ENCODE results near the gene GRIK2.

Gene GRIK2

DNA sequence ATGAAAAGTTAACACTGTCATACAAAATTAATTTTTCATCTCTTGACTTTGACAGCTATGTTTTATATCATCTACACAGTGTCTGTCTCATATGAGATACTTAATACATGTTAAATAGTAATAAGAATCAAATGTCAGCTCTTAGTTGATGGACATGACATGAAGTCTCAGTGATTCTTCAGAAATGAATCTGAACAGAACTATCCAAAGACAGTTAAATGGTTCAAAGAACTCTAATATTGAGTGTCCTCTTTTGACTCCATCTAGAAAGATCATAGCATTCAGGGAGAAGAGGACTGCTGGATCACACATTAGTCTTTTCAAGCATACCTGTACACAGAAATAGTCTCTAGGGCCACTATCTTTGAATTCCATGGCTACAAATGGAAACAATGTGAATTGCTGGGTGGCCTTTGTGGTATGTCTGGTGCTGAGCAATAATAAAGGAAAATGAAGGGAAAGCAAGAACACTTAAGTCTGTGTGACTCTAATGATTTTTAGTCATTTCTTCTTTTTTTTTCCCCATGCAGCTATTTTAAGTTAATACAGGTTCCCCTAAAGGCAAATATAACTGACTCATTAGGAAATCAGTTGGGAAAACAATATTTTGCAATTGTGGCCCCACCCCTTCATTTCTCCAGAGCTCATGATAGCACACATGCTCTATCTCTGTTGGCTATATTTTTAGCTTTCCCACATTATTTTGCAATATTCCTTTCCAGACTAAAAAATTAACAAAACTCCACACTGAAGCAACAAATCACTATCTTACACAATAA lies 367.5 kb downstream of the GRIK2 start:
- DNase-seq (ENCODE audit: insufficient read length, low spot score) = no peak

DNA sequence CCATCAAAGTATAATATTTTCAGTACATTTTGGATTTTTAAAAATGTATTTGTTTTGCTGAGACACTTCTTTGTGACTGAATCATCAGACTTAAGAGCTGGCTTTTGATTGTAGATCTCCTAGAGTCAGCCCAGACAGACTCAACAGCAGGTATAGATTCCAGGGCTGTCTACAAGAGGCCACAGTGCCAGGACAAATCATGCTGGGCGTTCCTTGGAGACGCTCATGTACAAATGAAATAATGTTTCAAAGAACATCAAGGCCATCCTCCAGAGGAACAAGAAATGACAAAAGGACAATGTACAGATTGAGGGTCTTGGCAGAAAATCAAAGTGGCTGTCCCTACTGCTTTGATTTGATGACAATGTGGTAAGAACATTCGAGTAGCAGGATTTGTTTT lies 369.3 kb downstream of the GRIK2 start:
- DNase-seq (ENCODE audit: insufficient read length, low spot score) (no peak), FAIRE-seq (no peak)

More for the DNA sequence above, 367.5 kb downstream of the GRIK2 start:
- no peak for FAIRE-seq

DNA sequence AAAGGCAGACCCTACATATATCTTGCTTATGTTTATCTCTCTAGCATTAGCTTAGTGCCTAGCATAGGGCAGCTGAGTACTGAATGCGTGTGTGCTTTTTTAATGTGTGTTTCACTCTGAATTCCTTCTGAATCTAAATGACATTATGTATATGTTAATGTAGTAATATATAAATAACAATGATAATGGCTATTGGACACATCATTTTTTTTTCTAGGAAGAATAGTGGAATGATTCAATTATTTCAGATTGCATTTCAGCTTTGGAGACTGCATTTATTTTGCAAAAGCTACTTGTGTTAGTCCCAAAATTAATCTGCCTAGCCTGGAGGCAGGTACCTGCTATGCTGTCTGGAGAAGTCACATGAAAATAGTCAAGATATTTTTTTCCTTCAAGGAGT lies 371.8 kb downstream of the GRIK2 start:
- no peak for DNase-seq (ENCODE audit: insufficient read length, low spot score)
- no peak for FAIRE-seq

DNA sequence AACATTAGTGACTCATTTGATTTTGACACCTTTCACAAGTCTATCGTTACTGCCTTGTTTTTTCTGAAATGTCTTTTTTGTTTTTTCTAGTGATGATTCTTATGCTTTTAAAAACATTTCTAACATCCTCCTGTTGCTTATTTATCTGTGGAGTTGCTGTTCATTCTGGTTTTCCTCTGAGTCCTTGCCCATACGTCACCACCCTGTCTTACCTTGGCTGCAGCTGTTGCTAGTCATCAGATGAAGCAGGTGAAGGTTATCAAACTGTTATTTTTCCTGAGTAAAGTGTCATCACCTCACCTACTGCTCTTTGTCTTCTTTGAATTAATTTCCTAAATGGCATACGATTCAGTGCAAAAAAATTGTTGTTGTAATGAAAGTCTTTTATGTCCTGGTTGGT lies 376.6 kb downstream of the GRIK2 start:
- FAIRE-seq (no peak), DNase-seq (ENCODE audit: insufficient read length, low spot score) (no peak)

DNA sequence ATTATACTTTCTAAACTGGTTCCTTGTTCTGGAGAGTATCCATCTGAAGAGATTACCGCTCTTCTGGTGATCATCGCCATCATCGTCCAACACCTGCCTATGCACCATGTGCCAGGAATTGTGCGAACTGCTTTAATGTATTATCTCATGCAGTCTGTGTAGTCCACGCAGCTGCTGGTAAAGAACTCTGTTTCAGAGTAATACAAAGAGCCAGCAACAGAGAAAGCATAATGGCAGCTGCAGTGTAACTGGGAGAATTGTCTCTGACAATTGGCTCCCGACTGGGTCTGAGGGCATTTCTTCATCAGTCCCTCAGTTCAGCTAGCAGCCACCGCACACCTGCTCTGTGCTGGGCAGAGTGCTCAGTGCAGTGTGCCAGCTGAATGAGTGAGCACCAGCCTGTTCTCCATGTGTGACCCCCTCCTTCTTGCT lies 383.4 kb downstream of the GRIK2 start:
- peak; percentile 13 for FAIRE-seq
- no peak for DNase-seq (ENCODE audit: insufficient read length, low spot score)

DNA sequence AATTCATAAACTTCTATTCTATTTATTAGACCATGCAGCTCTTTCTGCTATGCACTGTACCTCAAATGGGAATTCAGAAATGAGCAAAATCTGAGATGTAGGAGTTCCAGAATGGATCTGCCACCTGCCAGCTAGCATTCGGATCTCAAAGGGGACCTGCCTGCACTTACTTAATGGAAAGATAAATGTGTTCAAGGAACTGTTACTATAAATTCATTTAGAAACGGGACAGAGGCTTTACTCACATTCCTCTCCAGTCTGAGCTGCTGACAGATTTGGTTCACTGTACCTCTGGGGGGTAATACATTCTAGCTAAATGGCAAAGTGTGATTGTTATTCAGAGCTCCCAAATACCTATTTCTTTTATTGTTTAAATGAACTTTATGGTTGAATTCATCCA lies 384.1 kb downstream of the GRIK2 start:
- FAIRE-seq (no peak), DNase-seq (ENCODE audit: insufficient read length, low spot score) (no peak)

DNA sequence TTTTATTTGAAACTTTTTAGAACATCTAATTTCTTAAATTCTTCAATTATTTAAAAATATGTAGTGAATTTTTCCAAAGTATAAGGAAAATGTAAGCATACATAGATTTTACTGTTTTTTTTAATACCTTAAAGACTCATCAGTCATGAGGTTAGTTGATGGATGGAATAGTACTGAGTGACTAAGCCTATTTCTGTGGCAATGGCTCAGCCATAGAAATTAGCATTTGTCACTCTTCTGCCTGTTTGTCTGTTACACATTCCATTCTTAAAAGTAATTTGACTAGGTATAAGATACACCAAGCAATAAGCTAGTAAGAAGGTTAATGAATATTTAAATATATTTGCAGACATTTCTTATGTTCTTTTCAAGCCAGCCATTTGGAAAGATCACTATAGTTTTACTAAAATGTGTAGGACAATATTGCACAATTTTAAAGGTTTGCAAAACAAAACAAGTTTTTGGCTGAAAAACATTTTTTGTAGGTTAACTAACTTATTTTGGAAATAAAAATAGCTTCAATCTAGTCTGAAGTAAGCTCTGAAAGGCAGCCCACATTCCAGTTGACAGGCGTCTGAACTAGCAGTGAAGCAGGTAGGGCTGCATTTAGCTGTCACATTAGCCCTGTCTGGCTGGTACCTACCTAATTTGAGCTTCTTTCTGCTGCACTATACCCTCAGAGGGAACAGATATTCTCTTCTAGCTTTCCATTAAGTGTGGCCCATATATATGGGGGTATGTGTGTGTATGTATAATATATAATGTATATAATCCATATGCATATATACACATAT lies 385.7 kb downstream of the GRIK2 start:
- DNase-seq (ENCODE audit: insufficient read length, low spot score) (no peak), FAIRE-seq (no peak)

DNA sequence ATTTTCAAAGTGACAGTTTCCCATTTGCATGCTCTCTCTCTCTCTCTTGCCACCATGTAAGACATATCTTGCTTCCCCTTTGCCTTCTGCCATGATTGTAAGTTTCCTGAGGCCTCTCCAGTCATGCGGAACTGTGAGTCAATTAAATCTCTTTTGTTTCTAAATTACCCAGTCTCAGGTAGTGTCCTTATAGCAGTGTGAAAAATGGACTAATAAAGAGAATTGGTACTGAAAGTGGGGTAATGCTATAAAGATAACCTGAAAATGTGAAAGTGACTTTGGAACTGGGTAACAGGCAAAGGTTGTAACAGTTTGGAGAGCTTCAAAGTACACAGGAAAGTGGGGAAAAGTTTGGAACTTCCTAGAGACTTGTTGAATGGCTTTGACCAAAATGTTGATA lies 389.8 kb downstream of the GRIK2 start:
- DNase-seq (ENCODE audit: insufficient read length, low spot score) (no peak), FAIRE-seq (no peak)

DNA sequence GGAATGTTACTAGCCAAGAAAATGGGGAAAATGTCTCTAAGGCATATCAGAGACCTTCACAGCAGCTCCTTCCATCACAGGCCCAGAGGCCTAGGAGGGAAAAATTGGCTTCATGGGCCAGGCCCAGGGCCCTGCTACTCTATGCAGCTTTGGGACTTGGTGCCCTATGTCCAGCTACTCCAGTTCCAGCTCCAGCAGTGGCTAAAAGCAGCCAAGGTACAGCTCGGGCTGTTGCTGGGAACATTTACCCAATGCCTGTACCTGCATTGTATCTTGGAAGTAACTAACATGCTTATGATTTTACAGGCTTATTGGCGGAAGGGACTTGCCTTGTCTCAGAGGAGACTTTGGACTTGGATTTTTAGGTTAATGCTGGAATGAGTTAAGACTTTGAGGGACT lies 390.6 kb downstream of the GRIK2 start:
- no peak for FAIRE-seq
- DNase-seq (ENCODE audit: insufficient read length, low spot score) = no peak

DNA sequence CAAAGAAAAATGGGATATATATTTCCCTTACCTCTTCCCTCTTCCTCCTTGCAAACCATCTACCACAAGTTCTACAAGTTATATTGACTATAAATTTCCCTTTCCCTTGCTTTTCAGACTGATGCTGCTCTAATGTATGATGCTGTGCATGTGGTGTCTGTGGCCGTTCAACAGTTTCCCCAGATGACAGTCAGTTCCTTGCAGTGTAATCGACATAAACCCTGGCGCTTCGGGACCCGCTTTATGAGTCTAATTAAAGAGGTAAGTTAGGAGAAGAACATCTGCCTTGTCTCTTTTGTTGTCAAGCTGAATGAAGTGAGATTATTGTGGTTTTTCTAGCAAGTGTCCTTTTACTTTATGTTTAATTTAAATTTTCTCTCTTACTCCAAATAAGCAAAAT lies 406.0 kb downstream of the GRIK2 start:
- FAIRE-seq (no peak), DNase-seq (ENCODE audit: insufficient read length, low spot score) (no peak)

DNA sequence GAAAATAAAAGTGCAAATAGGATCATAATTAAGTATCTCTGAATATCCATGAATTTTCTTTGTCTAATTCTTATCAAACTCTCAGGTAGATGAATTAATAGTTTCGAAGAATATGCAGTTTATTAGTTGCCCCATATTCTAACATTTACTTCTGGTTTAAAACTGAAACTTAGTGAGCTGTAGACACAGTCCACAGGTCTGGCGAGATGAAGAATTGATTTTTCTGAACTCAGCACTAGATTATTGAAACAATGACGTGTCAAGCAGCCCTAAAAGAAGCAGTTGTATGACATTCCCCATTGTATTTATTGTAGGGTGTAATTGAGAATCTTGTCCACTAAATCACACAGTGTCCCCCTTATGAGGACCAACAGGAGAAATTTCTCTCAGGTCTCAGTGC lies 407.1 kb downstream of the GRIK2 start:
- FAIRE-seq (no peak), DNase-seq (ENCODE audit: insufficient read length, low spot score) (no peak)

DNA sequence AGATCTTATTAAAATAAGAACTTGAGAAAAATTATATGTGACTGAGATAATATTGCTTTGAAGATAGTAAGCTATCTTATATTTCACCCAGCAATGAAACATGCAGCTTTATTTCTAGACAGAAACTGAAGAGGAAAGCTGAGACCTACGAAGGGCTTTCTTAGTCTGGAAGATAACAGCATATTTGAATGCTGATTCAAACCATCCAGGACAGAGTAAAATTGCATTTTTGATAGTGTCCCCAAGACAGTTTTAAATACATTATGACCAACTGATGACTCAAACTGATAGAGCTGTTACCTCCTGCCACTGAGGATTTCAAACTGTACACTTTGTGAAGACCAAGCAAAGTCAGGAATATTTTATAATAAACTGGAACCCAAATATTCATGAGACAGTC lies 409.6 kb downstream of the GRIK2 start:
- DNase-seq (ENCODE audit: insufficient read length, low spot score) (no peak), FAIRE-seq (no peak)

DNA sequence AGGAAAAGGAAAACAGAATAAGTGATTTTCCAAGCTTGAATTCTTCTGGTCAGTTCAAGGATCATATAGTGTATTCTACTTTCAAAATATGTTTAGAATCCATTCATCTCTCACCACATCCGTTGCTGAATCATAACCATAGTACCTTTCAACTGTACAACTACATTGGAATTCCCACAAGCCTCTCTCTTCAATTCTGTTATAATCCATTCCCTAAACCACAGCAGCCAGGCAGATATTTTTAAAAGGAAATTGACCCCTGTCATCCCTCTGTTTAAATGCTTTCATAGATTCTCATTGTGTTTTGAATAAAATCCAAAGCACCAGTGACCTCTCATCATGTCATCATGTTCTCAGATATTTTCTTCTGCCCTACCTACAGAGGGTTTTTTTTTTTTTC lies 412.7 kb downstream of the GRIK2 start:
- DNase-seq (ENCODE audit: insufficient read length, low spot score) = peak; percentile 18
- FAIRE-seq = no peak

DNA sequence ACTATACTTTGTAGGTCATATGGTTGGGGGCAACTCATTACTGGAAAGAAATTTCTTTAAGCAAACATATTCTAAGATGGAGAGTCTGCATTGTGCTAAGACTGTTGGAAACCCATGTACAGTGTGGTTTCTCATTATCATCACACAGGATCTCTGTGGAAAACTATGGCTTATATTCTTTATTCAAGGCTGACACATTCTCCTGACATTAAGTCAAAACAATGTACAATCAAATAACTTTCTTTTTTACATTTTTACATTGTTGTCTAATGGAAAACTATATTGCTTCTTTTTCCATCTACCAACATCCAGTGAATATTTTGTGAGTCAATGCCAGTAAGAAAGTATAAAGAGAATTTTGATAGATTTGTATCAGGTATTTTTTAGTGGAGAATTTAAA lies 417.6 kb downstream of the GRIK2 start:
- FAIRE-seq (no peak), DNase-seq (ENCODE audit: insufficient read length, low spot score) (no peak)

DNA sequence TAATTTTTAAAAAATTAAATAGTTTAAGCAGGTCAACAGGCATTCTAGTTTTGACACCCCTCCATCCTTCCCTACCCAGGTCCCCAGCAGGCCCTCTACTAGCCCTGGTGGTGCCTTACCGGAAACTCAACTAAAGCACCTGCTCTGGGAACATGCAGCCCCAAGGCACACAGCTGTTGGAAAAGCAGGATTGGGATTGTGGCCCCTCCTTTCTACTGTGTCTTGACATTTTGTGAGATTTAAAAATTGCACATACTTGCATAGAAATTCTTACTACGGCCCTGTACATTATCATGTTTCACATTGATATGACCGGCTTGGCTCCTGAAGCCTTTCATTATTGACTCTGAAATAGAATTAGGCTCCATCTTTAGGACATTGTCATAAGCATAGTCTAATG lies 423.2 kb downstream of the GRIK2 start:
- no peak for DNase-seq (ENCODE audit: insufficient read length, low spot score)

DNA sequence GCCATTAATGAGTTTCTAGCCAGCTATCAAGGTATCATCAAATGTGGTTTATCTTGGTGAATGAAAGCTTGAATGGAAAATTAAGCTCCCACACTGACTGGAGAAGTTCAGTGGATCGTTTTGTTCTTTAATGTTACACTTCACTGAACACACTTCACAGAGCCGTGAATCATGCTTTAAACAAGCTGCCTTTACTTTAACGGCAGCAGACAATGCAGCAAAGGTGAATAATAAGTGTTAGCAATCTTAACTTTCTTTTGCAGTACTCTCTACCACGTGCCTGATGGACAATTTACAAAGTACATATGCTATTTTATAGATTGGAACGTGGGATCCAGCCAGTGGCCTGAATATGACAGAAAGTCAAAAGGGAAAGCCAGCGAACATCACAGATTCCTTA lies 424.5 kb downstream of the GRIK2 start:
- DNase-seq (ENCODE audit: insufficient read length, low spot score) = no peak

More for the DNA sequence above, 423.2 kb downstream of the GRIK2 start:
- no peak for FAIRE-seq

DNA sequence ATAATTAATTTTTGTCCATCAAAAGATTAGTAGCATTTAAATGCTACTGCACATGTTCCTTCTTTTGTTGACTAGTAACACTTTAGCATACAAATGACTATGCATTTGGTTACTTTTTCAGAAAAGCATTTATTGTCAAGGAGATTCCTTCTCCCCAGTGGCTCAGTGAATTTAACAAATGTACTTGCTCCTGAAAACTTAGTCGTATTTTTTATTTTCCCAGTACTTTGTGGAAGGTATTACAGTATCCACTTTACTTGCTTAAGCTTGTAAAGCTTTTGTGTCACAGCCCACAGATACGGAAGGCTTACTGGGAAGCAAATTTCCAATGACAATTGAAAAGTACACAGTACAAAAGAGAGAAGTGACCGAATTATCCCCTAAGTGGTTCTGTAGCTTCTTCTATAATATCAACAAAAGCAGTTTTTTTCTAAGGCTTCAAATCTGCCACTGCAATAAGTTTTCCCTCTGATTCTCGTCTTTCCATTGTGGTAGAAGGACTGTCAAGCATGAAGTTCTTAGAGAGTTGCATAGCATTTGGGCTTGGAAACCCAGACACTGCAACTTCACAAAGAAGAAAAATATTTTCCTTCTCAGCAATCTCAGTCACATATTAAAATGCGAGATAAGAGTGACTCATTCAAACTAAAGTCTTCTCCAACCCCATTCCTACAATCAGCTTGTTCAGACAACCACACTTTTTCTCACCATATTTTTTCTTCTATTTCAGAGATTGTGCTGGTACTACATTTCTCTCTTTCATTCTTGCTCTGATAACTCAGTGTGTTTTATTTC lies 431.2 kb downstream of the GRIK2 start:
- DNase-seq (ENCODE audit: insufficient read length, low spot score) (no peak), FAIRE-seq (no peak)

More for the DNA sequence above, 424.5 kb downstream of the GRIK2 start:
- no peak for FAIRE-seq

DNA sequence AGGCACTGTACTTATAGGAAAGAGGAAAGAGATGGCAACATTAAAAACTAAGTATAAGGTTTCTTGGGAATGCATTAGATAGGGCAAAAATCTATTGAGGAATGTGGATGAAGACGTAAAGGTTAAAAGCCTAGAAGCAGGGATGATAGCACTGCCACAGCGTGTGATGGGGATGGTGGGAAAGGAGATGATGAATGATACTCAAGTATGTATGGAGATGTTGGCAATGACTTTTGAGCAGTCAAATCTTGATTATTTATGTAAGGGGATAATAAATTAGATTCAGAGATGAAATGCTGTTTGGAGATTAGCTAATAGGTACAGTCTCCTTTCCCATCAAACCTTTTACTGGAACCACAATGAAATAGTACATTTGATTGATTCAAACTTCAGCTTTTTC lies 432.8 kb downstream of the GRIK2 start:
- DNase-seq (ENCODE audit: insufficient read length, low spot score) (no peak), FAIRE-seq (no peak)

DNA sequence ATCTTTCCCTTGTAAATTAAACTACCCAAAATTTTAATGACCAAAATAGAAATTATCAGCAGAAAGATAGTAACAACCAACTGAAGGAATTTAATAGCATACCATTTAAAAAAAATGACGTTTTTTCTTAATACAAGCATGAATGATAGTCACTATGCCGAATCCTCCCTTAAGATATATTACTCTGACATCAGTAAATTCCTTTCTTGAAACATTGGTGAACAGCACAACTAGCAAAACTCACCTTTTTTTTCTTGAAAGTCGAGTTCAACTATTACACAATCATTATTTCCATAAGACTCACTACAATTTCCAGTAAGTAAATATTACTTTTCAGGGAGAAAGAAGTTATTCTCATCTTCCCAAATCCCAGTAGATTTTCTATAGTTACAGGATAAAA lies 433.2 kb downstream of the GRIK2 start:
- no peak for FAIRE-seq

DNA sequence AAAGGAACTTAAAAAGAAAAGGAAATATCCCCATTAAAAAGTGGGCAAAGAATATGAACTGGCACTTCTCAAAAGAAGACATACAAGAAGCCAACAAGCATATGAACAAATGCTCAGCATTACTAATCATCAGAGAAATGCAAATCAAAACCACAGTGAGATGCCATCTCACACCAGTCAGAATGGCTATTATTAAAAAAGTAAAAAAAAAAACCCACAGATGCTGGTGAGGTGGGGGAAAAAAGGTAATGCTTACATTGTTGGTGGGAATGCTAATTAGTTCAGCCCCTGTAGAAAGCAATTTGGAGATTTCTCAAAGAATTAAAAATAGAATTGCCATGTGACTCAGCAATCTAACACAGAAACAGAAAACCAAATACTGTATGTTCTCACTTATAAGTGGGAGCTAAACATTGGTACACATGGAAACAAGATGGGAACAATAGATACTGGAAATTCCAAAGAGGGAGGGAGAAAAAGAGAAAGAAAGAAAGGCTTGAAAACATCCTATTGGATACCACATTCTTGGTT lies 437.1 kb downstream of the GRIK2 start:
- no peak for FAIRE-seq
- no peak for DNase-seq (ENCODE audit: insufficient read length, low spot score)

More for the DNA sequence above, 433.2 kb downstream of the GRIK2 start:
- DNase-seq (ENCODE audit: insufficient read length, low spot score) = no peak

DNA sequence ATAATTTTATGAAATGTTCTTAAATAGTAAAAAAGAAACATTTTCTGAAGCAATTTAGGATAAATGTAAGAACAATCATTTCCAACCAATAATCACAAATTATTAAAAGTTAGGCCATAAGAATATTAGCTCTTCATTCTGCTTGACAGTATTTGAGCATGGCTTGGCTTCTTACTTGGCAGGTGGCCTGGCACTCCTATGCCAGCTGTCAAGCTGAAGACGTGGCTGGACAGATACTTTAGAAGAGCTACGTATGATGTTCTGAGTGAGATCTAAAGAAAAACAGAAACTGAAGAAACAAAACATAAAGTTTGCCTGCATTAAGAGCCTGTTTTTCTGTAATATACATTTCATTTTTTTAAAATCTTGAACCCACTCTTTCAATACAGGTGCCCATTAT lies 438.9 kb downstream of the GRIK2 start:
- DNase-seq (ENCODE audit: insufficient read length, low spot score) = no peak
- FAIRE-seq = no peak
